NK-92 (cell line): Measurements from ENCODE around the gene IL20.

Experiments
- DNase-seq: peaks from one replicate; lab custom pipeline; 2025; ENCODE audit not compliant: unreplicated experiment; lab: John Stamatoyannopoulos, UW

Gene IL20

DNA sequence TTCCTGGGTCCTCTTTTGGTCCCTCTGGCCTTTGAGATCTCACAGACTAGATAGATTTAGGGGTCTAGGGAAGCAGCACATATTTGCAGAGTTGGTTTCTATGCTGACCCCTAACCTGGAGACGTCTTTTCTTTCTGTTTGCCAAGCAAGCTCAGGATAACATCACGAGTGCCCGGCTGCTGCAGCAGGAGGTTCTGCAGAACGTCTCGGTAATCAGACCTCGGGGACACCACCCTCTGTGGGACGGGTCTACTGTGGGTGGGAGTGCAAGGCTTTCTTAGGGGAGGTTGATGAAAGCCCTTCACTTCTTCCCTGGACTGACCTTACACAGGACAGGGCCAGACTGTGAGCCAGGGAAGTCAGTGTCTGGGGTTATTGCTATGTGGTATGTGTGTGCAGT, 34.7 kb downstream of the IL20 start:
- no peak for DNase-seq

- DNase-seq = no peak
Observed at GRCh38 chr1:206901944-206902343, 36.5 kb downstream of the IL20 start.

- no peak for DNase-seq
Observed at GRCh38 chr1:206902702-206903101, 37.3 kb downstream of the IL20 start.

DNA sequence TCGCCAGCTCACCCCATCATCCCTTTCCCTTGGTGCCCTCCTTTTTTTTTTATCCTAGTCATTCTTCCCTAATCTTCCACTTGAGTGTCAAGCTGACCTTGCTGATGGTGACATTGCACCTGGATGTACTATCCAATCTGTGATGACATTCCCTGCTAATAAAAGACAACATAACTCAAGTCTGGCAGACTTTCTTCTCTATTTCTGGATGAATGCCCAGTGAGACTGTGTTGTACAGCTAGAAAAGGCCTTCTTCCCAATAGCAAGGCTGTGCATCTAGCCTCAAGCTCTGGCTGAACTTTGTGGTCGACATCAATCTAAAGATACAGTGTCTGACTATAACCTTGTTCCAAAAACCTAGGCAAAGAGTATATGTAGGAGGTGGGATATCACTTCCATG, 38.3 kb downstream of the IL20 start:
- DNase-seq = no peak

GRCh38 chr1:206904423-206905142, 39.2 kb downstream of the IL20 start:
- DNase-seq = no peak

- DNase-seq = no peak
Observed at GRCh38 chr1:206905295-206906164, 40.1 kb downstream of the IL20 start.

- no peak for DNase-seq
Observed at GRCh38 chr1:206907304-206907991, 42.0 kb downstream of the IL20 start.

GRCh38 chr1:206908038-206908437, 42.6 kb downstream of the IL20 start:
- DNase-seq = no peak

DNA sequence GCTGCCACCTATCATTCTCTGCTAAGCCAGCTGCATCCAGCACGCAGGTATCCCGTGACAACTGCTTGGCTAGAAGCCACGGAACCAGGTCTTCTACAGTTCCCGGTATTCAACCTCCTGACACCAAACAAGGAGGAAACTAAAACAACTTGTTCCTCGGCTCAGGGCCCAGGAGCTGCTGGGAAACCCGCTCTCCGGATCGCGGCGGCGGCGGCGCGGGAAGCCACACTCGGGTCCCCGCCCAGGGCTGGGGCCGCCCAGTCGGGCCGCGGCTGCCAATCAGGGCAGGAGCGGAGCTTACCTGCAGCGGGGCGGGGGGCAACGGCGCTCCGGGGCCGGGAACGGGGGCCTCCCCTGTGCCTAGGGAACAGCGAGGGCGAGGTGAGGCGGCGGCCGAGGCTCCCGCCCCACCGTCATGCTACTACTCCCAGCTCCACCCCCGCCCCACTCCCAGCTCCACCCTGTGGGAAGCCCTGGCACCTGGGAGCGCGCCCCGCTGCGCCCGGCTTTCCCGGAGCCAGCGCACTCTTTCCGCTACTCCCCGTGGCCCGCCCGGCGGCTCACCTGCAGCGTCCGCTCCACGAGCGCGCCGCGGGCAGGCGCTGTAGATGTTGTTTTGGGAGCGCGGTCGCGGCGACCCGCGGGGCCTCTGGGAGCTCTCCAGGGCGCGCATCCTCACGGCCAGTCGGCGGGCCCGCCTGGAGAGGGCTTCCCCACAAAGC, 43.9 kb downstream of the IL20 start:
- no peak for DNase-seq

DNA sequence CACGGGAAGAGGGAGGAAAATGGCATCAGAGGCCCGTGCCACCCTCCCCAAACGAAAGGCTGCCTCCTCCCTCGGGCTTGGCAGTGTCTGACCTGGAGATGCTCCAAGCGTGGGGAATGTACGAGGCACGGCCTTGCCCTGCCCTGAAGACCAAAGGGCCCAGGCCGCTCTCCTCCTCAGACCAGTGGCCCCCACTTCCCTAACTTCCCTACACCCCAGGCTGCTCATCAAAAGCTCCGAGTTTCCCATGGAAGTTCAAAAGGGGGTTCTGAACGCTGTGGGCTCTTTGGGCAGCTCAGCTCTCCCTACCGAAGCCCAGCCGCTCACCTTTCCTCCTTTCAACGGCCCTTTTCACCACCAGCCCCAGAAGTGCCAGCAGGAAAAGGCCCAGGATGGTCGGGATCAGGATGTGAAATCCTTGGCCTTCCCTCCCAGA, 44.5 kb downstream of the IL20 start:
- DNase-seq = no peak

- DNase-seq = no peak
Observed at GRCh38 chr1:206911064-206911663, 45.7 kb downstream of the IL20 start.

DNA sequence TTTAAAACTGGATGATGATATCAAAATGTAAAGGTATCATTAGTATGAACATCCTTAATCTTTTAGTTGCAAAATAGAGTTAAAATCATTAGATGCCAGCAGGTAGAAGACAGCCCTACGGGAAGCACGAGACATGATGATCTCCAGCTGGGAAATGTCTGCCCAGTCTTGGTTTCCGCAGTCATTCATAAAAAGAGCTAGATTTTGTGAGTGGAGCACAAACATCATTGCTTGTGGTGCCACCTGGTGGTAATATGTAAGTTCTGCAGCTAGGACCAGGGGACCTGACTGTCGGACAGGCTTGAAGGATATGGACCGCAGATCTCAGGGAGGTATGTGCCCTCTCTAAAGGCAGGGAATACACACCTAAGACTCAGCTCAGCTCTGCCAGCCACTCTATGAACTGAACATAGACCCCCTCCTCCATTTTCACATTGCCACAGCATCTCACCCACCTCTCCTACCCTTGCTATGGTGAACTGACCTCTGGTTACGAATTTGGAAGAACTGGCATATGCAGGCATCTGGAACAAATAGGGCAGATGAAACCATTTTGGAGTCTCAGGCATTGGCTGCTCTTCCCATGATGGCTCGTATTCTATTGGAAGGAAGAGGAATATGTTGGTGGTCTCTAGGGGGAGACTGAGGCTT, 47.1 kb downstream of the IL20 start:
- DNase-seq = no peak

GRCh38 chr1:206913766-206914537, 48.5 kb downstream of the IL20 start:
- no peak for DNase-seq

- DNase-seq = no peak
Observed at GRCh38 chr1:206915030-206915735, 49.8 kb downstream of the IL20 start.

- DNase-seq = no peak
Observed at GRCh38 chr1:206916000-206916709, 50.7 kb downstream of the IL20 start.

- no peak for DNase-seq
Observed at GRCh38 chr1:206918076-206918475, 52.7 kb downstream of the IL20 start.
